Keratinocyte (primary cell): Measurements from ENCODE around the gene ROR1. TPM values are rescaled to one million over a fixed set of nuclear protein-coding genes. Genes with fewer than 3 reads are reported as not detected.

Source experiments
- DNase-seq: peaks from one replicate; pipeline ENCODE4 v3.0.0-alpha.2; 2011; ENCODE audit warnings: low read depth, missing footprints, low spot score
- FAIRE-seq: peaks from 2 replicates; lab custom pipeline; 2011; peaks lifted over from hg19 to GRCh38; lab: Jason Lieb, UNC
- H2AFZ ChIP-seq: 2 replicates; pipeline ENCODE4 v1.6.0; 2012; ENCODE audit warnings: low read length, control low read depth, inconsistent platforms; ENCODE audit not compliant: control insufficient read depth
- H3K27ac ChIP-seq: 2 replicates; pipeline ENCODE4 v1.5.1; 2011; ENCODE audit warnings: low read length; ENCODE audit not compliant: control insufficient read depth, insufficient read depth
- H3K27me3 ChIP-seq: 3 replicates; pipeline ENCODE4 v1.6.0; 2011; ENCODE audit warnings: low read length; ENCODE audit not compliant: control insufficient read depth, insufficient read depth; ENCODE audit errors: extremely low read depth
- H3K36me3 ChIP-seq, 2 experiments: 2 replicates in 1 of 2; 3 replicates in 1 of 2; pipeline ENCODE4 v1.5.1; 2011; ENCODE audit warnings: low read length in 2 of 2, mild to moderate bottlenecking in 1 of 2; ENCODE audit not compliant: control insufficient read depth in 2 of 2, insufficient read depth in 2 of 2; ENCODE audit errors: extremely low read depth in 1 of 2
- H3K4me1 ChIP-seq: 3 replicates; pipeline ENCODE4 v1.5.1; 2011; ENCODE audit warnings: low read length; ENCODE audit not compliant: control insufficient read depth, insufficient read depth; ENCODE audit errors: extremely low read depth
- H3K4me2 ChIP-seq: 3 replicates; pipeline ENCODE4 v1.6.0; 2011; ENCODE audit warnings: low read depth, low read length; ENCODE audit not compliant: control insufficient read depth, insufficient read depth; ENCODE audit errors: extremely low read depth
- H3K4me3 ChIP-seq, 3 experiments: fragments of 200-600 bp in 1 of 3; sonication (generic) in 1 of 3; 2 replicates in 2 of 3; 3 replicates in 1 of 3; pipeline ENCODE4 v1.5.1; 2011 to 2016; ENCODE audit warnings: low read length in 3 of 3, mild to moderate bottlenecking in 3 of 3, control low read depth in 2 of 3, inconsistent platforms in 1 of 3, low read depth in 1 of 3, mixed read lengths in 1 of 3, mixed run types in 1 of 3, moderate library complexity in 1 of 3; ENCODE audit not compliant: control insufficient read depth in 2 of 3, insufficient read depth in 2 of 3; ENCODE audit errors: extremely low read depth in 1 of 3
- H3K79me2 ChIP-seq: 2 replicates; pipeline ENCODE4 v1.6.0; 2012; ENCODE audit warnings: low read length; ENCODE audit not compliant: control insufficient read depth, insufficient read depth
- H3K9ac ChIP-seq: 3 replicates; pipeline ENCODE4 v1.6.0; 2011; ENCODE audit warnings: low read length; ENCODE audit not compliant: control insufficient read depth, insufficient read depth; ENCODE audit errors: extremely low read depth
- H3K9me1 ChIP-seq: 3 replicates; pipeline ENCODE4 v1.6.0; 2011; ENCODE audit warnings: low read length; ENCODE audit not compliant: control insufficient read depth, insufficient read depth; ENCODE audit errors: extremely low read depth
- H3K9me3 ChIP-seq: 2 replicates; pipeline ENCODE4 v1.5.1; 2012; ENCODE audit warnings: low read depth, low read length; ENCODE audit not compliant: control insufficient read depth
- H4K20me1 ChIP-seq: 3 replicates; pipeline ENCODE4 v1.6.0; 2011; ENCODE audit warnings: low read length; ENCODE audit not compliant: control insufficient read depth, insufficient read depth; ENCODE audit errors: extremely low read depth
- CTCF ChIP-seq, 3 experiments: IDR thresholded peaks in 1 of 3; conservative IDR thresholded peaks in 1 of 3; optimal IDR thresholded peaks in 1 of 3; 2 replicates in 2 of 3; 3 replicates in 1 of 3; pipeline versions ENCODE3 to v1.5.1; 2011; ENCODE audit warnings: low read length in 3 of 3, mild to moderate bottlenecking in 3 of 3, moderate library complexity in 2 of 3, control low read depth in 1 of 3, inconsistent platforms in 1 of 3; ENCODE audit not compliant: insufficient read depth in 2 of 3; ENCODE audit errors: extremely low read depth in 1 of 3
- EZH2 ChIP-seq: IDR thresholded peaks from one replicate; pipeline ENCODE4 v1.6.1; 2012; ENCODE audit warnings: inconsistent platforms, mild to moderate bottlenecking, low read length, moderate library complexity
- dilution Hi-C: fragments of 300-500 bp; cut with MboI; formaldehyde crosslinking; loops from one replicate; pipeline ENCODE4 v1.7.0; 2020; ENCODE audit warnings: low sequenced_read_pairs; ENCODE audit not compliant: extremely low pct_ligation_motif_present
- polyA plus RNA-seq, 5 experiments: library from polyadenylated mRNA; depleted of rRNA in 3 of 5; stranded (reverse) in 3 of 5; stranded (forward) in 1 of 5; unstranded in 1 of 5; fragments of >200 nt; gene quantifications; 1 replicate in 1 of 5; 2 replicates in 3 of 5; 3 replicates in 1 of 5; pipeline versions ENCODE4 v1.2.1 to v1.2.3, GENCODE V29; 2011 to 2012; ENCODE audit warnings: missing spikeins in 2 of 5, low read depth in 1 of 5, low replicate concordance in 1 of 5

Gene ROR1
- polyA plus RNA-seq, 1 donor (not counting 4 experiments of a cell fraction or from before 2014, with no cell fraction given): 9.2 TPM

GRCh38 chr1:64084451-64084850 is 310.6 kb downstream of the ROR1 start:
- Histone ChIP-seq H3K9me3 (no peaks in the 10 kb centered on the region), H4K20me1 (no peaks in the 10 kb centered on the region), H2AFZ (no peak overlapping the region), H3K27ac (no peak overlapping the region), H3K4me1 (peaks cover 18% of the 10 kb centered on the region), H3K9ac (no peak overlapping the region), H3K79me2 (no peaks in the 10 kb centered on the region), H3K36me3 (no peaks in the 10 kb centered on the region), H3K4me3 (no peak overlapping the region), H3K27me3 (no peaks in the 10 kb centered on the region), H3K9me1 (no peaks in the 10 kb centered on the region), H3K4me2 (no peak overlapping the region)
- no peak for TF ChIP-seq EZH2
- TF ChIP-seq CTCF (optimal IDR thresholded peaks at IDR 0.05 in 1 of 3, IDR thresholded peaks at IDR 0.05 in 1 of 3, conservative IDR thresholded peaks at IDR 0.05 in 1 of 3; ENCODE audit: extremely low read depth in 1 of 3, insufficient read depth in 2 of 3, low read length in 3 of 3): no peak
- no peak for DNase-seq
- FAIRE-seq: no peak
- dilution Hi-C loops: no loop called here

GRCh38 chr1:64087768-64088167 is 314.0 kb downstream of the ROR1 start:
- DNase-seq: no peak

More at GRCh38 chr1:64087768-64088167, 314.0 kb downstream of the ROR1 start:
- FAIRE-seq: peak; percentile 34
- Histone ChIP-seq H3K9me1 (no peaks in the 10 kb centered on the region), H3K4me3 (no peak overlapping the region), H4K20me1 (no peaks in the 10 kb centered on the region), H3K27ac (no peak overlapping the region), H3K9me3 (no peaks in the 10 kb centered on the region), H3K36me3 (no peaks in the 10 kb centered on the region), H3K9ac (no peak overlapping the region), H3K4me1 (peaks cover 1% of the 10 kb centered on the region), H3K79me2 (no peaks in the 10 kb centered on the region), H3K27me3 (no peaks in the 10 kb centered on the region), H3K4me2 (no peak overlapping the region), H2AFZ (no peak overlapping the region)
- no peak for TF ChIP-seq EZH2
- TF ChIP-seq CTCF (optimal IDR thresholded peaks at IDR 0.05 in 1 of 3, IDR thresholded peaks at IDR 0.05 in 1 of 3, conservative IDR thresholded peaks at IDR 0.05 in 1 of 3; ENCODE audit: extremely low read depth in 1 of 3, insufficient read depth in 2 of 3, low read length in 3 of 3): no peak
- dilution Hi-C loops: no loop called here
